Putamen (tissue), 1 donor: ENCODE results near the gene RGPD3.
A peak's percentile ranks its signal among the peaks of the same experiment; 100 is the strongest.
"Not testable (repeated sequence)": the region's sequence is repeated elsewhere in the genome, so short reads cannot be mapped to it uniquely, and the experiment has no call there.

Source experiments
- DNase-seq: peaks from one replicate; pipeline ENCODE4 v3.0.0-alpha.2; 2016; ENCODE audit warnings: low spot score

The RGPD3 gene

DNA sequence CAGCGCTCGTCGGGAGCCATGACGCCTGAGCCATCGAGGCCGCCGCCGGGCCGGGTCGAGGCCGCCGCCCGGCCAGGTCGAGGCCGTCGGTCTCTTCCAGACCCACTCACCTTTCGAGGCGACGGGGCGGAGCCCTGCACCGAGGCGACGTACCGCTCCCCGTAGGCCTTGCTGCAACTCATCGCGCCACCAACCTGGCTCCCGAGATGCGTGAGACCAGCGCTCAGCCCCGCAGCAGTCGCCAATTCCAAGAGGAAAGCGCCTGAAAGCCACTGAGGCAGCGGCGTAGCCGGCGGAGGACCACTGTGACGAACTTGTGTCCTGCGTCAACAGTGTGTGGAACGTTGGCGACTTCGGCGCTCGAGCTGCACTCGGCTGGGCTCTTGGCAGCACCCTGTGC, at the start of gene RGPD3:
Gene RGPD3 (minus strand): TSS at position 307 of the 400 bp plus-strand sequence. CDS start 125 bp downstream, at position 182.
- DNase-seq, result not testable (repeated sequence)

DNA sequence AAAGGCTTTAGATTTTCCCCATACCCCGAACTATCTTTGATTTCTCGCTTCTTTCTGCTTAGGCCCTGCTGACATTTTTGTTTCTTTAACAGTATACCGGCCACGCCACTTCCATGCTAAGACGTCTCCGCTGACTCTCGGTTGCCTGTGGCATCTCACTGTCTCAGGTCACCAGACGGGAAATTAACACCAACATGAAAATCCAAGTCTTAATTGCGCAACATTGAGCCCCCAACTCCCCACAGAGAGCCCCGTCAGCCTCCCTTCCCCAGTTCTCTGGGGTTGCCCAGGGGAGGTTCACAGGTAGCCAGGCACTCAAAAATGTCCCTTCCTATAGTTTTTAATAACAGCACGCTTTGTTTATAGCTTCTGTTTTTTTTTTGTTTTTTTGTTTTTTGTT, 49.1 kb upstream of the RGPD3 start:
- DNase-seq, result no peak

DNA sequence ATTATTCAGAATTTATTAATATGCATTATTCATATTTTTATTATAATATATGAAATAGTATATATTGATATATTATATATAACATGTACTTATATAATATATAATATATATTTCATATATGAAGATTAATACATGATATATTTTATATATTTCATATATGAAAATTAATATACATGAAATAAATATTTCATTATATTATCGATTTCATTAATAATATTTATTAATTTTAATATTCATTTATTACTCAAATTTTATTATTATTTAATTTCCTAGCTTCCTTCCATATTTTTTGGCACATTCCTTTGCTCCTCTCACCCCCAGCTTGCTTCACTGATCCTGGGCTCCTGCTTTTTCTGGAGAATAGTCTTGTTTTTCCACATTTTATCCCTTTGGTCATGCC, 48.7 kb upstream of the RGPD3 start:
- no peak for DNase-seq

DNA sequence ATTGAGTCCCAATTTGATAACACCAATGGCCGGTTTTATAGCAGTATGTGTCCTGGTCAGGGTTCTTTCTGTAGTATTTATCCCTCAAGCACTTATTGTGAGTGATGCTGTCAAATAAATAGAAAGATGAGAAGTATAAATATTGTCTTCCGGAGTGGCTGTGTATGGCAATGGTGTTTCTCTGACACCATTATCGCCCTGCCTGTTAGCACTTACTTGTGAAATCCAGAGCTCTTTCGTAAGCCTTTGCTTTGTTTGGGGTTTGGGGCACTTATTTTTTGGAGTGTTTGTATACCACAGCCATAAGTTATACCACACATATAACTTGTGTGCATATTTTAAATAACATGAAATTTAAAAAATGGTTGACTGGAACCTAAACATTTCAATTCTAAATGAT, 48.2 kb upstream of the RGPD3 start:
- DNase-seq, result no peak

DNA sequence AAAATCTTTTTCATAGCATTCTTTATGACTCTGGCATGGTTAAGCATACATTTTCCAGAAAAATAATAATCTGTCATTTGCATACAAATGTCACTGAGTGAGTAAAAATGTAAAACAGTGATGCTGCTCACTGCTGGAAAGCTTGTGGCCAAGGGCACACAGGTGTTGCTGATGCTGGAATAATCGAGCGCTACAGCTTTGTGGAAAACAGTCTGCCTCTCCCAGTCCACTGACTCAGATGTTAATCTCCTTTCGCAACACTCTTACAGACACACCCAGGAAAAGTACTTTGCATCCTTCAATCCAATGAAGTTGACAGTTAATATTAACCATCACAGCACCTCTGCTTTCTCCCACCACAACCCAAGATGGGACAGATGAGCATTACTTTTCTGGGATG, 46.6 kb upstream of the RGPD3 start:
- not testable (repeated sequence) for DNase-seq

DNA sequence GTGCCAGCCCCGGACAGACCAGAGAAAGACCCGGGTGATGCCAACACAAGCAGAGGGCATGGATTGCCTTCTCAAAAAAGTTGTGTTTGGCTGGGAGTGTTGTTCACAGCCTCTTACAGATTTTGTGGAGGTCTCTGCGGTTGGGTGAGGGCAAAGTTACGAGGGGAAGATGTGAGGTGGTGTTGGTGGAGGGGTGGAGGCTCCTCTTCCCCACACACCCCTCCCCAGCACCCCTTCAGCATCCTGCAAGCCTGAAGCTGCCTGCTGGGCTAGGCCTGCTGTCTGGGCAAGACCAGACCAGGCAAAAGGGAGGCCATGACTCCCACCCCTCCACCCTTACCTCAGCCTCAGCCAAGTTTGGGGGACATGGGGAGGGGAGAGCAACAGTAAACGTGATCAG, 45.2 kb upstream of the RGPD3 start:
- DNase-seq, result not testable (repeated sequence)

DNA sequence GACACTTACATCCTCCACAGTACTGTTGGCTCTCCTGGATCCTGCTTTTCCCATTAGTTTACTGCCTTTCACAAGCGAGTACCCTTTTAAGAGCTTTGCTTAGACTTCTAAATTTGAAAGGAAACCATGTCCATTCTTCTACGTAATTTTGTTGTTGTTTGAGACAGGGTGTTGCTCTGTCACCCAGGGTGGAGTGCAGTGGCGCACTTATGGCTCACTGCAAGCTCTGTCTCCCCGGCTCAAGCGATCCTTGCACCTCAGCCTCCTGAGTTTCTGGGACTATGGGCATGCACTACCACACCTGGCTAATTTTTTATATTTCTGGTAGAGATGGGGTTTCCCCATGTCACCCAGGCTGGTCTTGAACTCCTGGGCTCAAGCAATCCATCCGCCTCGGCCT, 43.7 kb upstream of the RGPD3 start:
- DNase-seq, result not testable (repeated sequence)

DNA sequence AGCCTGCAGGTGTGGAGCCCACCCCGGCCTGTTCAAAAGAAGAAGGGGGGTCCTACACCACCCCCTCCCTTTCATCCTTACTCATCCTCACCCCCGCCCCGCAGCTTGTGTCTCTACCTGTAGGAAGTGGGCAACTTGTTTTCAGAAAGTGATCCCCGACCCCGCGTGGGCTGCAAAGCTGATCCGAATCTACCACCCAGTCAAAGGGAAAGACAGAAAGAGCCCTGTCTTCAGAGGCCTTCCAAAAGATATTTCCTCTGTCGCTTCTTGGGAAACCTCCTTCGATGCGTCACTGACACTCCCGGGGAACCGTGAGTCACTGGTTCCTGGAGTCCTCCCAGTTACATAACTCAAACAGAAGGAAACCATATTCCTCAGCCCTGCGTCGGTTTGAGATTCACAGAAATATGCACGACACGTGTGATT, 43.3 kb upstream of the RGPD3 start:
- peak; percentile 50 for DNase-seq

DNA sequence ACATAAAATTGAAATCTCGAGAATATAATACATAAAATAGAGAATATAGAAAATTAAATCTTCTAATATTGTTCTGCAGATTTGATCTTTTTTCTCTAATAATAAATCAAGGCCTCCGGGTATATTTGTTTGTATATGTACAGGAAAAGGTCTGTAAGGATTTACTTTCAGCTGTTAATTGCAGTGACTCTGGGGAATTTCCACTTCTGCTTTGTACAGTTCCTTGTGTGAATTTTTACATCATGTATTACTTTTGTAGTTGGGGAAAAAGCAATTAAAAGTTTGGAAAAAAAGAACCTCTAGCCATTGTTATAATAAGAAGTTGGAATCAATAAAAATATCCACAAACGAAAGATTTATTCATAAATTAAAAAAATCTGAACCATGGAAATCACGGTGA, 42.6 kb upstream of the RGPD3 start:
- not testable (repeated sequence) for DNase-seq

DNA sequence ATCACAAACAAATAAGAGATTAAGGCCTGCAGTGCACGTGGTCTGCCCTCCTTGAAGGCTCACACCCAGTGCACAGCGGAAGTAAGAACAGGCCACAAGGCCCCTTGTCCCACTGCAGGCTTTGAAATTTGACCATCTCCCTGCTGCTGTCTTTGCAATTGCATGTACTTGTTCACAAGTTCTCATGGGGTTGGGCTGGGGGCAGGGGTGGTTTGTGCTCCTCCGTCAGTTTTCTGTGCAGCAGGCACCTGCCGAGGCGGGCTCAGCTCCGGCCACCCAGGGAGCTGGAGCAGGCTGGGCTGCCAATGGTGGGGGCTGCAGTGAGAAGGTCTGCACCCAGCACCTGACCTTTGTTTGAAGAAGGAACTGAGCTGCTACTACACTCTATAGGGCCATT, 41.2 kb upstream of the RGPD3 start:
- DNase-seq, result not testable (repeated sequence)

DNA sequence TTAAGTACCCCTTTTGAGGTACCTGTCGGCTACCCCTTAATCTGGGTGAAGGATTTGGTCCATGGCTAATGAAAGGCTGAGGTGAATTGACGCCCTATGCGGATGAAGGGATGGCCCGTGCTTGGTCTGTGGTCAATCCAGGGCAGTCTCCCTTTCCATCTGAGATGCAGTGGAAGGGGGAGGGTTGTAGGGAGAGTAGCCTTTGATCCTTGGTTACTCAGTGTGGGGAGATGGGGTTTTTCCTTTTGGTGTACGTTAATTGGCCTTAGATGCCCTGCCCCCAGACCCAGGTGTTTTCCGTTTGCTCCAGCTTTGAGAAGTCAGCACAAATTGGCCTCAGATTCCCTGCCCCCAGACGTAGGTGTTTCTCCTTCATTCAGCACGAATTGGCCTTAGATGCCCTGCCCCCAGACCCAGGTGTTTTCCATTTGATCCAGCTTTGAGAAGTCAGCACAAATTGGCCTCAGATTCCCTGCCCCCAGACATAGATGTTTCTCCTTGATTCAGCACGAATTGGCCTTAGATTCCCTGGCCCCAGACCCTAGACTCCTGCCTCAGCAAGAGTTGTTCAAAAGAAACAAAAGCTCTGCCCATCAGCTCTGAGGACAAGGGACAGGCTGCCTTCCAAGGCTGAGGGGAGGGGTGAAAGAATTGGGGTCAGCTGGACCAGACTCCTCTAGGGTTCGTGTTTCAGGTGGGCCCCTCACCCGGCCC, 40.6 kb upstream of the RGPD3 start:
- DNase-seq, result not testable (repeated sequence)

DNA sequence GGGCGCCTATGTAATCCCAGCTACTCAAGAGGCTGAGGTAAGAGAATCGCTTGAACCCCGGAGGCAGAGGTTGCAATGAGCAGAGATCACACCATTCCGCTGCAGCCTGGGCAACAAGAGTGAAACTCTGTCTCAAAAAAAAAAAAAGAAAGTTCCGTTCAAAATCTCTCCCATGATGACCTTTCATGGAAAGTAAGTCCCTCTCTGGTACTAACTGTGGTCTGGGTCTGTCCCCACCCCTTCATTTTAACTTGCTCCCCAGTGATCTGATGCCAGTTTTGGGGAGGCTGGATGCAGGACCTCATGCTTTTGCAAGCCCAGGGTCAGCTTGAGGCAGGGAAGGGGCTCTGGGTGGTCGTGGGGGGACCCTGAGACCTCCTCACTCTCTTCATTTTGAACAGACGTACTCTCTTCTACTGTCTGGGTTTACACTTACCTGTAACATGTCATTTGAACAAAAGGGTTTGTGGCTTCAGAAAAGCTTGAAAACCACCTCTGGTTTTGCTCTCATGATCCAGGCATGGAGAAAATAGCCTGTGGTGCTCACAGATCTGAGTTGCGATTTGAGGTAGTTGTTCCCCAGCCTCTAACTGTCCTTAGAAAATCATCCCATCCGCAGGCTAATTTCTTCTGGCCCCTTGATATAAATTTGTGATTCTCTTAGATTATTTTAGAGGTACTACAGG, 37.9 kb upstream of the RGPD3 start:
- DNase-seq, result not testable (repeated sequence)

DNA sequence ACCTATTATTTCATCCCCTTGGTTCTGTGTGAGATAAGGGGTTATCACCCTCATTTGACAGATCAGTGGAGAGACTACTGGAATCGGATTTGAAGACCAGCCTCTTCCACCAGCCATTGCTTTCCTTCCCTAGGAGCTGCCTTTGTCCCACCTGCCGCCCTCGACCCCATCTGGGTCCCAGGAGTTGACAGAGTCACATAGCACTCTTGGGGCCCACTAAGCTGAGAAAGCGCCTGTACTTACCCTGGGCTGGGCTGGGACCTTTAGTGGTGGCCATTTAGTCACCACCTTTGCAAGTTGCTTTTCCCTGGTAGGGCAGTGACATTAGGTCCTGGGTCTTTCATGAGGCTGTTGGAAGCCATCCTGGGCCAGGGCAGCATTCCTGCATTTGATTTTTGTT, 36.6 kb upstream of the RGPD3 start:
- DNase-seq, result not testable (repeated sequence)

DNA sequence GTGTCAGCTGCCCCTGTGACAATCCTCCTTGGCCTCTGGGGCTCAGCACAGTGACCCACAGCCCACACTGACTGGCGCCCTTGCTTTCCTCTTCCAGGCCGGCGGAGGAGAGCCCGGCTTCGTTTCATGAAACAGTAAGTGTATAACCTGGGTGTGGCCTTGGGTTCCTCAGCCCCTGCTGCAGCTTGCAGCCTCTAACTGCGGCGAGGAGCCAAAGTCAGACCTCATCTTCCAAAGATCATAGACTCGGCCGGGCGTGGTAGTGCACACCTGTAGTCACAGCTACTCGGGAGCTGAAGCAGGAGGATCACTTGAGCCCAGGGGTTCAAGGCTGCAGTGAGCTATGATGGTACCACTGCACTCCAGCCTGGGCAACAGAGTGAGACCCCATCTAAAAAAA, 36.0 kb upstream of the RGPD3 start:
- not testable (repeated sequence) for DNase-seq

DNA sequence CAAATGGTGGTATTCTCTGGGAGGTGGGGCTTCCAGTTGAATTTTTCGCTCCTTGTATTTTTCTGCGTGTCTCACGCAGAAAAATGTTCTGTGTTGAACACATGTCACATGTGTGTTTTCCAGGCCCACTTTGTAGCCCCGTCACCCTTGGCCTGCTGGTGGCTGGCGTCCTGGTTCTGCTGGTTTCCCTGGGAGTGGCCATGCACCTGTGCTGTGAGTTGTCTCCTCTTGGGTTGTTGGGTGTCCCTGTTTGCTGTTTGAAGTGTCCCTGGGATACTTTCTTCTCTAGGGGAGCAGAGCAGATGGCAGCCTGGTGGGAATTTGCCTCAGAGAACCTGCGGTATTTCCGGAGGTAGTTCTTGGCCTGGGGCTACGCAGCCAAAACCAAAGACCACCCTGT, 34.1 kb upstream of the RGPD3 start:
- not testable (repeated sequence) for DNase-seq

DNA sequence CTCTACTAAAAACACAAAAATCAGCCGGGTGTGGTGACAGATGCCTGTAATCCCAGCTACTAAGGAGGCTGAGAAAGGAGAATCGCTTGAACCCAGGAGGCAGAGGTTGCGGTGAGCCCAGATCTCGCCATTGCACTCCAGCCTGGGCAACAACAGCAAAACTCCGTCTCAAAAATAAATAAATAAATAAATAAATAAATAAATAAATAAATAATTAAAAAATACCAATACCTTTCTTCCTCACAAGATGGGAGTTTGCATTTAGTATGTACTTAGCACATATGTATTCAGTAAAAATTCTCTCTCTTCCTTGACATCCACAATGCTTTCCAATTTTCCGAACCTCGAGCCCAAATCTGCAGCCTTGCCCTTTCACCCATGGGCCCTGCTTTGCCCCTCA, 32.1 kb upstream of the RGPD3 start:
- not testable (repeated sequence) for DNase-seq

DNA sequence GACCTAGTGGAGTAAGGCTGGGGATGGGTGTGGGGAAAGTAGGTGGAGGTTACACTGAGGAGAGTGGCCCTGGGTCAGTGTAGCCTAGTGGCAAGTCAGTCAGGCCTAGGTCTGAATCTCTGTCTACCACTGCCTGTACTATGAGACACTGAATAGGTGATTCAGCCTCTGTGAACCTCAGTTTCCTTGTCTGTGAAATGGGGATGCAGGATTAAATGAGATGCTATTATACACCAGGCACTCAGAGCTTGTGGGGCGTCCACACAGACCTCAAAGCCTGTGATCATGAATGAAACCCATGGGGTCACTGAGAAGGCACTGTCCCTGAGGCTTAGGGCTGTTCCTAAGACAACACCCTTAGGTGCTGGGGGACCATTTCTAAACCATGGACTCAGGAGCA, 30.3 kb upstream of the RGPD3 start:
- not testable (repeated sequence) for DNase-seq

DNA sequence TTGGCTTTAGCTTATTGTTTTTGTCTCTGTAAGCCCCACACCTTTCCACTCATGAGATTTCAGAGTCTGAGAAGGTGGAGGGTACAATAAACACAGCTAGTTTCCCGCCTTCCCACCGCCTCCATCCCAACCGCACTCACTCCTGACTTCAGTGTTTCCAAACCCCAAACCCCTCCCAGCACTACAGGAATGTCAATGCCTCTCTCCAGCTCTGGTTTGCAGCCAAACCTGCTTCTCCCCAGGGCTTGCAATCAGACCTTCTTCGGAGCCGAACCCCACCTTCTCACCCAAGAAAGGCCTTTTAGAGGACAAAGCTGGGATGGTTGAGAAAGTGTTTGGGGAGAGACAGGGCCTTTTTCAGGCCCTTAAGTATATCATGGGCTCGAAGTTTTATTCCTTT, 24.7 kb upstream of the RGPD3 start:
- DNase-seq, result not testable (repeated sequence)

DNA sequence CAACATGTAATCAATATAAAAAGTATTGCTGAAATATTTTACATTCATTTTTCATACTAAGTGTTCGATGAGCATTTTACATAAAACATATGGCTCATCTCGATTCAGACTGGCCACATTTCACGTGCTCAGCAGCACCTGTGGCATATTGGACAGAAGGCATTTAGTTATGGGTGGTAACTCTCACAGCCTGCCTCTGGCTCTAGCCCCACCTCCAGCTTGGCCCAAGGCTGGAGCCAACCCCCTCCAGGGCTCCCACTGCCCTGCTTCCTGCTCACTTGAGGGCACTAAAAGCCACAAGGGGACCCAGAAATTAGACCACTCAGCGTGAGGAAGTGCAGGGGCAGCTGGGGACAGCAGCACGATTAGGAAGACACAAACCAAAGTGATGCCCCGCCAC, 24.2 kb upstream of the RGPD3 start:
- not testable (repeated sequence) for DNase-seq

DNA sequence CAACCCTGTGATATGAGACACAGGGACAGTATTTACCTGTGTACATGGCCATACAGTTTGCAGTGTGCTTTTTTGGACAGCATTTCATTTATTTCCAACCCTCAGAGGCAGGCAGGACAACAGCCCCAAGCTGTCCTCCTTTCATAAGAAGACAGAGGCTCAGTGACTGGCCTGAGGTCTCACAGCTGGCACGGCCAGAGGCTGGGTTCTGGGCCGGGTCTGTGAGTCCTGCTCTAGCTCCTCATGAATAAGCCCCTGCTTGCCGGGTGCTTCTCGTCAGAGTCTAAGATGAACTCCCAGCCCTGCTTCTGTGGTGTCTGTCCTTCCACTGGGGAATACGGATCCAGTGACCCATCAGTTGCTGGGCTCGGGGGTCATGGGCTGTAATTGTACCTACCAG, 21.5 kb upstream of the RGPD3 start:
- not testable (repeated sequence) for DNase-seq

DNA sequence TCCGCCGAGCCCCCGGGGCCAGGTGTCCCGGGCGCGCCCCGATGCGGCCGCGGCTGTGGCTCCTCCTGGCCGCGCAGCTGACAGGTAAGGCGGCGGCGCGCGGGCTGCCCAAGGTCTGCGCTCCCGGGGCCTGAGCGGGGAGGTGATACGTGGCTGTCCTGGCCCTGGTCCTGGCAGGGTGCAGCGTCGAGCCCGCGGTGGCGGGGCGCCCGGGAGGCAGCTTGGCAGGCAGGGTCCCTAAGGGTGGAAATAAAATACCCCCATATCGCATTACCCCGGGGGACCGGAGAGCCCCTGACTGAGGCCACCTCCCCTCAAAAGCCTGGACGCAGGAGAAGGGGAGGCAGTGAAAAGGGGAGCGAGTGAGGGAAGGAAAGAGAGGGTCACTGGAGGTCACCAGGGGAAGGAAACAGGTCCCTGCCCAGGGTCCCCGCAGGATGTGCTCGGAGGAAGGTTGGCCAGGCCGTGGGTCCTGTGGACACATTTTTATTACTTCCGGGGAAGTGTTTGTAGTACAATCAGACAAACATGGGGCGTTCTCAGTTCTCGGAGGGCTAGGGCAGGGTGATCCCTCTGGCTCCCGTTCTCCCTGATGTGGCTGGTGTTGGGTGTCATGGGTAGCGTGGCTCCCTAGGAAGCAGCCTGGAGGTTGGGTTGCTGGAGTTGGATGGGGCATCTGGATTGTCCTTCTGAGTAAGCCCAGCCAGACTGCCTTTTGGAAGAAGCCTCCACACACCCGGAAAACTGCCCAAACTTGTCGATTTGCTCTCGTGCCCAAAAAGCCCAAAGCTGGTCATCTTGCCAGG, 19.4 kb upstream of the RGPD3 start:
- DNase-seq, result not testable (repeated sequence)

DNA sequence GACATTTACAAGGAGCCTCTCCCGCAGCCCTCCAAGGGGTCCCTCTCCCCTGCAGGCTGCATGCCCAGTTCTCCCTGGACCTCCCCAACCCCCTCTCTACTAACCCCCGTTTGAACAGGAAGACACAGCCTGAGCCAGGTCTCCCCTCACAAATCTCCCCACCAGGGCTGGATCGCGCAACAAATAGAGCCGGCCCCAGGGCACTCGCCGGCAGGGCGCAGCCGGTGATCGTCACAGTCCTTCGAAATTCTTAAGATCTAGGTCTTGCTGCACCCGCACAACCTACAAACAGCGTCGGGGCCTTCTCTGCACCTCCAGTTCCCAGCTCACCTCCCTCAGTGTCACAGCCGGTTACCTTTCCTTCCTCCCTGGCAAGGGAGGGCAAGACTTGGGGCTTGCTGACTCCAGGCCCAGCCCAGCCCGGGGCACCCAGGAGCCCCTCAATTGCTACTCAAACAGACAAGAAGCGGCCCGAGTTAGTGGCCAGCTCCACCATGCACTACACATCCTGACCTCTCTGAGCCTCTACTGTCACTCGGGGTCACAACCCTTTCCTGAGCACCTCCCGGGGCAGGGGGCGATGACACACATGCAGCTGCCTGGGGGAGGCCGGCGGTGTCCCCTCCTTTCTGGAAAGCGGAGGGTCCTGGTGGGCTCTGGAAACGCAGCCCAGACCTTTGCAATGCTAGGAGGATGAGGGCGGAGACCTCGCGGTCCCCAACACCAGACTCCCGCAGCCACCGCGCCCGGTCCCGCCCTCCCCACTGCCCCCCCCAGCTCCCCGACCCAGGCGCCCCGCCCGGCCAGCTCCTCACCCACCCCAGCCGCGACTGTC, 18.6 kb upstream of the RGPD3 start, which contains the start of gene CD8B2:
Gene CD8B2 (plus strand): TSS at position 814 of the 835 bp plus-strand sequence. CDS start 63 bp downstream, outside the sequence.
- not testable (repeated sequence) for DNase-seq
